Nephron progenitor cell (in vitro differentiated cells): Measurements from ENCODE around the gene SENP1.
A peak's percentile ranks its signal among the peaks of the same experiment; 100 is the strongest.

Experiments
- DNase-seq: peaks from one replicate; pipeline ENCODE4 v3.0.0; 2021
- H3K27ac Mint-ChIP-seq: 2 replicates; pipeline ENCODE4 v1.8.0; 2021; ENCODE audit warnings: mild to moderate bottlenecking, moderate library complexity, mixed read lengths
- H3K27me3 Mint-ChIP-seq: 2 replicates; pipeline ENCODE4 v1.8.0; 2021; ENCODE audit warnings: mild to moderate bottlenecking, low read depth, mixed read lengths; ENCODE audit not compliant: poor library complexity
- H3K36me3 Mint-ChIP-seq: 2 replicates; pipeline ENCODE4 v1.8.0; 2021; ENCODE audit warnings: low read depth, mixed read lengths
- H3K4me1 Mint-ChIP-seq: 2 replicates; pipeline ENCODE4 v1.8.0; 2021; ENCODE audit warnings: mixed read lengths
- H3K4me3 Mint-ChIP-seq: 2 replicates; pipeline ENCODE4 v1.8.0; 2021; ENCODE audit warnings: mild to moderate bottlenecking, moderate library complexity, mixed read lengths
- H3K9me3 Mint-ChIP-seq: 2 replicates; pipeline ENCODE4 v1.8.0; 2021; ENCODE audit warnings: mild to moderate bottlenecking, moderate library complexity, mixed read lengths
- CTCF ChIP-seq: fragments of 200-600 bp; sonication (generic); IDR thresholded peaks from 2 replicates; pipeline ENCODE4 v1.5.0; 2021; ENCODE audit warnings: antibody characterized with exemption

Gene SENP1

GRCh38 chr12:48002414-48002730 lies 103.5 kb downstream of the SENP1 start:
- Mint-ChIP-seq H3K27me3 (peaks cover 26% of the 10 kb centered on the region), H3K36me3 (peaks cover 32% of the 10 kb centered on the region), H3K27ac (peak overlapping the region; percentile 97), H3K9me3 (no peaks in the 10 kb centered on the region), H3K4me3 (peak overlapping the region; percentile 93), H3K4me1 (peaks cover 77% of the 10 kb centered on the region)
- DNase-seq, result no peak
- no peak for TF ChIP-seq CTCF

GRCh38 chr12:48001505-48002413 lies 104.1 kb downstream of the SENP1 start:
- Mint-ChIP-seq H3K4me3 (peak overlapping the region; percentile 93), H3K4me1 (peaks cover 71% of the 10 kb centered on the region), H3K9me3 (no peaks in the 10 kb centered on the region), H3K36me3 (peaks cover 38% of the 10 kb centered on the region), H3K27me3 (peaks cover 20% of the 10 kb centered on the region), H3K27ac (peak overlapping the region; percentile 97)
- DNase-seq, result peak; percentile 85
- no peak for TF ChIP-seq CTCF

GRCh38 chr12:48000878-48001504 lies 104.9 kb downstream of the SENP1 start:
- Mint-ChIP-seq H3K36me3 (peaks cover 46% of the 10 kb centered on the region), H3K9me3 (no peaks in the 10 kb centered on the region), H3K4me3 (peak overlapping the region; percentile 93), H3K4me1 (peaks cover 66% of the 10 kb centered on the region), H3K27ac (peak overlapping the region; percentile 97), H3K27me3 (peaks cover 15% of the 10 kb centered on the region)
- TF ChIP-seq CTCF, result no peak
- DNase-seq, result peak; percentile 42

- H3K27ac Mint-ChIP-seq, result no peak overlapping the region
- H3K4me1 Mint-ChIP-seq, result peaks cover 54% of the 10 kb centered on the region
- H3K9me3 Mint-ChIP-seq, result no peaks in the 10 kb centered on the region
- H3K36me3 Mint-ChIP-seq, result peaks cover 58% of the 10 kb centered on the region
- no peak for TF ChIP-seq CTCF
- no peak for DNase-seq
- H3K27me3 Mint-ChIP-seq, result peaks cover 11% of the 10 kb centered on the region
- H3K4me3 Mint-ChIP-seq, result peak overlapping the region; percentile 43
Measured at GRCh38 chr12:47999816-48000215, 106.1 kb downstream of the SENP1 start.

- H3K27ac Mint-ChIP-seq, result no peak overlapping the region
- peaks cover 40% of the 10 kb centered on the region for H3K4me1 Mint-ChIP-seq
- H3K9me3 Mint-ChIP-seq, result no peaks in the 10 kb centered on the region
- TF ChIP-seq CTCF, result no peak
- H3K27me3 Mint-ChIP-seq, result peaks cover 11% of the 10 kb centered on the region
- H3K36me3 Mint-ChIP-seq, result peaks cover 82% of the 10 kb centered on the region
- H3K4me3 Mint-ChIP-seq, result no peak overlapping the region
- no peak for DNase-seq
Measured at GRCh38 chr12:47997321-47997720, 108.6 kb downstream of the SENP1 start.
